GM20000 (cell line): ENCODE results near the gene IL1F10.
A peak's percentile ranks its signal among the peaks of the same experiment; 100 is the strongest.

Source experiments
- DNase-seq: peaks from one replicate; pipeline ENCODE4 v3.0.0; 2012; ENCODE audit warnings: low spot score
- CTCF ChIP-seq: IDR thresholded peaks from 2 replicates; pipeline ENCODE4 v1.5.1; 2012; ENCODE audit warnings: mild to moderate bottlenecking, control low read depth; ENCODE audit errors: extremely low read depth, missing control alignments

The IL1F10 gene

DNA sequence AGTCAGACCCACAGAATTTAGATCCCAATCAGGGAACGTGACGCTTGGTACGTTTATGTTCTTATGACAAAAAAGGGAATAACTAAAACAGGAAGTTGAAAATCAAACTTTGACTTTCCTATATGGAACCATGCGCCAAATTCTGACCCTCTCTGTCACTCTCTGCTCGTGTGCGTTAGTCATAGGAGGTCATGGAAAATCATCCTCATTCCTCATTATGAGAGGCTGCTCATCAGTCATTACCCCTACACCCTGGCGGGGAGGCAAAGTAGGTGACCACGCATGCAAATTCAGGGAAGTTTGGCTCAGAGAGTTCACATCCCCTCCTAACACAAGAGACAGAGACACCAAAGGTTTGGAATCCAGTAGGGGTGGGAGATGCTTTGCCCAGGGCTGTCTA is 15.5 kb downstream of the IL1F10 start:
- TF ChIP-seq CTCF: no peak
- DNase-seq: no peak

DNA sequence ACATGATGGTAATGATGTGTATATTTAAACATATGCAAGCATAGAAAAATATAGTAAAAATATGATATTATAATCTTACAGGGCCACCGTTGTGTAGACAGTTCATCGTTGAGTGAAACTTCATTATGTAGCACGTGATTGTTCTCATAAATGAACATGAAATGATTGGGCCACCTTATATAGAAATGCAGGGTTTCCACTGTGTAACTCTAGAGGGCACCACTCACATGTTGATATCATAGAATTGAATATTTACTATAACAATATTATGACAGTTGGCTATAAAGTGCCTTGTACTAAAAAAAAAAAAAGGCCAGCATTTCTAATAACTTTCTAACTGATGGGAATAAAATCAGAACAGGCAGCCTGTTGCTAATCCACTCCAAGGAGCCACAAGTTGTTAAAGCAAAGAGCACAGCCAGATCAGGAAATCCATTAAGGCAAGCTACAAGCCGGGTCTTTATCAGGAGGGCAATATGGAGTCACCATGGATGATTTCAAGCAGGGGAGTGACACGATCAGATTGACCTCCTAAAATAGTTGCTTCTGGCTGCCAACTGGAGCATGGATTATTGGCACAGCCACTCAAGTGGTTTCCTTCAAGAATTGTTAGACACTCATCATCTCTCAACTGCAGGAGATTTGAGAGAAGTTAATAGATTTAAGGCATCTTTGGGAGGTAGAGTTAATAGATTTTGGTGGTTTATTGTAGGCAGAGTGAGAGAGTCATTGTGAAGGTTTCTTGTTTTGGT is 16.7 kb downstream of the IL1F10 start:
- TF ChIP-seq CTCF: peak; percentile 11
- DNase-seq: peak; percentile 31

DNA sequence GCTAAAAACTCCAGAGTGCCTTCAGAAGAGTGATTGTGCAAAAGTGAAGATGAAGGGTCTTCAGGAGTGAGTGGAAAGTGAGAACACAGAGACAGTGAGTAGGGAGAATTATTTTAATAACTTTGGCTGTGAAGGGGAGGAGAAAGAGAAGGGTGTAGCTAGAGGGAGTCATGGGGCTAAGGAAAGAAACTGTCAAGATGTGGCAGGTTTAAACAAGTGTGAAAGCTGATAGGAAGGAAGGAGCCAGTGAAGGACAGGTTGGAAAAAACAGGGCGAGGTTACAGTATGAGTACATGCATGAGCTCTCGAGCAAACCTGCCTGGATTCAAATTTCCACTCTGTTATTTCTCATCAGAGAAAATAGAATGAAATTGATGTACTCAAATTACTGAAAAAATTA is 17.8 kb downstream of the IL1F10 start:
- TF ChIP-seq CTCF: no peak
- DNase-seq: no peak

DNA sequence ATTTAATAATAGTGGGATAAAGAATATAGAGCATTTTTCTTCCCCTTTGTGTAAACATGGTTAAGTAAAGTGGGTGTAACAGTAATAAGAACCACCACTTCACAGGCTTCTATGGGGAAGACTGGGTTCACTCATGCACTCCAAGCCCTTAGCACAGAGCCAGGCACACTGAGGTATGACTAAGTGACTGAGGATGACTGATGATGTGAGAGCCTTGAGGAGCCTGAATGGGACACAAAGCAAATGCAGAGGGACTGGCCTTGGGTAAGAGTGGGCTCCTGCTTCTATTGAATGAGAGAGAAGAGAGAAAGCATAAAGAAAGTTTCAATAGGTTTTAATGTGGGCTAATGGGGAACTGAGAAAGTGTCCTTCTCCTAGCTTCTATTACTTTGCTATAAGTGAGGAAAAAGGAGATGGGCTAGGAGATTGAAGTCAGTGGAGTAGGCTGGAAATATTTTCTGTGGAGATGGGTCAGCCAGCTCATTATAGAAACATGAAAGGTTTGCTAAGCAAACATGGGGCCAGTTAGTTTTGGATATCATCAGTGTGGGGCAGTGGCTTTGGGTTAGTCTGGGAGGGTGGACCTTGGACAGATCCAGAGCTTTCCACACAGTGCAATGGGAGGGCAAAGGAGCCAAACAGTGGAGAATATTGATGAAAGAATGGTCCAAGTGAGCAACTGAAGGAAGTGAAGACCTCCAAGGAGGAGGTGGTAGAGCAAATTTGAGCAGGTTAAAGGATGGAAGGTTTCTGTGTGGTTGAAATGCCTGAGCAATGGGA is 20.6 kb downstream of the IL1F10 start:
- no peak for DNase-seq
- no peak for TF ChIP-seq CTCF

DNA sequence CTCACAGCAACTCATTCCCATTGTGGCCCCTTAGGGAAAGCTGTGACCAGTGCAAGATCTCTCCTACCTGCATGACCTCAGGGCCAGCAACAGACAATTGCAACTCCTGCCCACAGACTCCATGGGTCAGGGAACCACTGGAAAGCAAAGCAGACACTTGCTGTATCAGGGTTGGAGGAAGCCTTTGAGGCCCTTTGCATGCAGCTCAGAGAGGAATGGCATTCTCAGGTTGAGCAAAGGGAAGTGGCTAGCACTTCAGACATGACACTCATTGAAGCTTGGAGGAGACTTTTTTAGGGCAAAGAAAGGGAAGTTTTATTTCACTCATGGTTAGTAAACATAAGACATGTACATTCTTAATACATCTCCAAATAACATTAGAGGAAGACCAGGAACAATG is 22.1 kb downstream of the IL1F10 start:
- DNase-seq: no peak
- no peak for TF ChIP-seq CTCF

DNA sequence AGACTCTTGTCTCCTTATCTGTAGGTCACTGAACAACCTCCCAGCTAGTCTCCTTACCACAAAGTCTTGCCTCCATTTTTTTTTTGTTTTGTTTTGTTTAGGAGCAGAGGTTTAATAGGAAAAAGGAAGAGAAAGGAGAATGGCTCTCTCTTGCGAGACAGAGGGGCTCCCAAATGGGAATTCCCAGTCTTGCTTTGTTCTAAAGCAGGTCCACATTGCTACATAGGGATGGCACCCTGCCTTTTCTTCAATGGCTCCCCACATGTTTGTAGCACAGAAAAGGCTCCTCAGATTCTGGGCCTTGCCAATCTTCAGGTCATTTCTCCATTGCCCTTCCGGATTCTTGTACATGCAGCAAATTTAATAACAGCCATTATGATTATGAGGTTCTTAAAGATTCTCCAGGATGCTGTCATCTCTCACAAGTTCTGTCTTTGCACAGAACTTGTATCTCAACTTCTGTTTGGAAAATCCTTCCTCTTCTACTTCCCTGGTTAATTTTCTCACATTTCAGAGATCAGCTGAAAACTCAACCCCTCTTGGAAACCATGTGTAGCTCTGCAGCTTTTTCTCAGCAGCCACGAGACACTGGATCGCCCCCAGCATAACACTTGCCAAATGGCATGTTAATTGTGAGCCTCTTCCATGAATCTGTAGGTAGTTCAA is 23.6 kb downstream of the IL1F10 start:
- TF ChIP-seq CTCF: no peak
- DNase-seq: no peak
